Glutamatergic neuron (in vitro differentiated cells): ENCODE measurements around the gene POMGNT2. TPM values are rescaled to one million over a fixed set of nuclear protein-coding genes. Genes with fewer than 3 reads are reported as not detected.

ENCODE experiments used
- DNase-seq: peaks from one replicate; pipeline ENCODE4 v3.0.0; 2022
- H3K27ac Mint-ChIP-seq: one replicate; pipeline ENCODE4 v1.8.0; 2020; ENCODE audit warnings: mild to moderate bottlenecking, mixed read lengths, inconsistent platforms; ENCODE audit not compliant: unreplicated experiment
- H3K27me3 Mint-ChIP-seq: one replicate; pipeline ENCODE4 v1.8.0; 2020; ENCODE audit warnings: mild to moderate bottlenecking, moderate library complexity, mixed read lengths, inconsistent platforms; ENCODE audit not compliant: unreplicated experiment
- H3K36me3 Mint-ChIP-seq: one replicate; pipeline ENCODE4 v1.8.0; 2020; ENCODE audit warnings: mild to moderate bottlenecking, mixed read lengths, inconsistent platforms; ENCODE audit not compliant: unreplicated experiment
- H3K4me1 Mint-ChIP-seq: one replicate; pipeline ENCODE4 v1.8.0; 2020; ENCODE audit warnings: mild to moderate bottlenecking, low read depth, mixed read lengths, inconsistent platforms; ENCODE audit not compliant: unreplicated experiment
- H3K4me3 Mint-ChIP-seq: one replicate; pipeline ENCODE4 v1.8.0; 2020; ENCODE audit warnings: mild to moderate bottlenecking, mixed read lengths, inconsistent platforms; ENCODE audit not compliant: unreplicated experiment
- H3K9me3 Mint-ChIP-seq: one replicate; pipeline ENCODE4 v1.8.0; 2020; ENCODE audit warnings: mild to moderate bottlenecking, moderate library complexity, mixed read lengths, inconsistent platforms; ENCODE audit not compliant: unreplicated experiment
- total RNA-seq: library from RNA; stranded (reverse); fragmentation: NEBNext Ultra II Directional; extraction: Animal tissue kit (Norgen Biotek cat#: 25700); gene quantifications from one replicate; pipeline ENCODE4 v1.2.1, GENCODE V29; 2021; ENCODE audit not compliant: unreplicated experiment
- TF ChIP-seq, protein P1 (sequence below): fragments of 200-600 bp; sonication (generic); IDR thresholded peaks from one replicate; pipeline ENCODE4 v1.5.0; 2021; ENCODE audit not compliant: partially characterized antibody, unreplicated experiment

The POMGNT2 gene
- total RNA-seq, 1 donor from 2014 or later, result 31.1 TPM

DNA sequence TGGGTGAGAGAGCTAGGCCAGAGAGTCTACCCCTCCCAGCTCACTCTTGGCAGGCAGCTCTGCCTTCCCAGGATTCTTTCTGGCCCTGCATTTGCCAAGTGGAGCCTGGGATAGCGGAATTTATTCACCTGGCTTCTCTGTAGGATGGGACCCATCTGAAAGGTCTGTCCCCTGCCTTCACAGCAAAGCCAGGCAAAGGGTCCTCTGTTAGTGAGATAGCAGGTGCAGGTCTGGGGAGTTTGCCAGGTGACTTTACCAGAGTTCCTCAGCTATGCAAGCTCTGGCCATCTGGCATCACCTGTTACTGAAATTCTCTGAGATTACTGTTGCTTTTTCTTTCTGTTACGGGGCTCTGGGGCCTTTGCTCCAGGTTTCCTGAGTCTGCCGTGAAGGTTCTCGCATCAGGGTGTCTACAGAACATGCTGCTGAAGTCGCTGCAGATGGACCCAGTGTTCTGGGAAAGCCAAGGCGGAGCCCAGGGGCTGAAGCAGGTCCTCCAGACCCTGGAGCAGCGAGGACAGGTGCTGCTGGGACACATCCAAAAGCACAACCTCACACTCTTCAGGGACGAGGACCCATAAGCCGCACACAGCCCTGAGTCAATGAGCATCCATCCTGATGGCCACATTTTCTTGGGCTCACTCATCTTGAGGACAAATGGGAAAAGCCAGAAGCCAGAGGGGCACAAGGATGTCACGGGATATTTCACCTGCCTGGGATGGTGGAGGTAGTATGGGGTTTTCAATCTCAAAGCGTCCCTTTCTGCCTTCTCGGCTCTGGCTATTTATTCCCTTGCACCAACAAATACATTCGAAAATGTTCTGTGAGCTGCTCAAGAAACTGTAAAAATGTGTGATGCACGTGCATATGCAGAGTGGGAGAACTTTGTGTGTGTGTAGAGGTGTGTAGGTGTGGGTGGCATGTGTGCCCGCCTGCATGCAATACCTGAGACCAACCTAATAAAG lies 49.8 kb downstream of the POMGNT2 start:
- H3K27ac Mint-ChIP-seq, result no peak overlapping the region
- H3K4me1 Mint-ChIP-seq, result no peaks in the 10 kb centered on the region
- peaks cover 18% of the 10 kb centered on the region for H3K36me3 Mint-ChIP-seq
- no peak overlapping the region for H3K4me3 Mint-ChIP-seq
- TF ChIP-seq, protein P1, sequence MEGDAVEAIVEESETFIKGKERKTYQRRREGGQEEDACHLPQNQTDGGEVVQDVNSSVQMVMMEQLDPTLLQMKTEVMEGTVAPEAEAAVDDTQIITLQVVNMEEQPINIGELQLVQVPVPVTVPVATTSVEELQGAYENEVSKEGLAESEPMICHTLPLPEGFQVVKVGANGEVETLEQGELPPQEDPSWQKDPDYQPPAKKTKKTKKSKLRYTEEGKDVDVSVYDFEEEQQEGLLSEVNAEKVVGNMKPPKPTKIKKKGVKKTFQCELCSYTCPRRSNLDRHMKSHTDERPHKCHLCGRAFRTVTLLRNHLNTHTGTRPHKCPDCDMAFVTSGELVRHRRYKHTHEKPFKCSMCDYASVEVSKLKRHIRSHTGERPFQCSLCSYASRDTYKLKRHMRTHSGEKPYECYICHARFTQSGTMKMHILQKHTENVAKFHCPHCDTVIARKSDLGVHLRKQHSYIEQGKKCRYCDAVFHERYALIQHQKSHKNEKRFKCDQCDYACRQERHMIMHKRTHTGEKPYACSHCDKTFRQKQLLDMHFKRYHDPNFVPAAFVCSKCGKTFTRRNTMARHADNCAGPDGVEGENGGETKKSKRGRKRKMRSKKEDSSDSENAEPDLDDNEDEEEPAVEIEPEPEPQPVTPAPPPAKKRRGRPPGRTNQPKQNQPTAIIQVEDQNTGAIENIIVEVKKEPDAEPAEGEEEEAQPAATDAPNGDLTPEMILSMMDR, result no peak
- no peak for DNase-seq
- H3K27me3 Mint-ChIP-seq, result peaks cover 7% of the 10 kb centered on the region
- H3K9me3 Mint-ChIP-seq, result peaks cover 9% of the 10 kb centered on the region

DNA sequence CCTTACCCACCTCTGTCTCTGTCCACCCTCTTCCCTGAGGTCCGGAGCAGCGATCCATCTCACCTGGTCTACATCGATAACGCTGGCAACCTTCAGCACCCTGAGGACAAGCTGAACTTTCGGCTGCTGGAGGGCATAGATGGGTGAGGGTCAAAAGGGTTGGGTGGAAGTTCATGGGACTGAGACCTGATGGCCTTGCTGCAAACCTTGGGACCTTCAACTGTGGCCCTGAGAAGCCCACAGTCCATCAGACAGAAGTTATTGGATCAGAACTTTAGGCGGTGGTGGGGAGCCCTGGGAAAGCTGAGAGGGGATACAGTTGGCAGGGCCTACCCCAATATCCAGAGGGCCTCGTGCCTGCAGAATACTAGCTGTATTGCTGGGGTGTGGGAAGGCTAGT lies 50.5 kb downstream of the POMGNT2 start:
- DNase-seq, result no peak
- TF ChIP-seq, protein P1, result no peak
- H3K4me3 Mint-ChIP-seq, result no peak overlapping the region
- peaks cover 7% of the 10 kb centered on the region for H3K27me3 Mint-ChIP-seq
- no peak overlapping the region for H3K27ac Mint-ChIP-seq
- peaks cover 16% of the 10 kb centered on the region for H3K36me3 Mint-ChIP-seq
- peaks cover 11% of the 10 kb centered on the region for H3K9me3 Mint-ChIP-seq
- H3K4me1 Mint-ChIP-seq, result no peaks in the 10 kb centered on the region

DNA sequence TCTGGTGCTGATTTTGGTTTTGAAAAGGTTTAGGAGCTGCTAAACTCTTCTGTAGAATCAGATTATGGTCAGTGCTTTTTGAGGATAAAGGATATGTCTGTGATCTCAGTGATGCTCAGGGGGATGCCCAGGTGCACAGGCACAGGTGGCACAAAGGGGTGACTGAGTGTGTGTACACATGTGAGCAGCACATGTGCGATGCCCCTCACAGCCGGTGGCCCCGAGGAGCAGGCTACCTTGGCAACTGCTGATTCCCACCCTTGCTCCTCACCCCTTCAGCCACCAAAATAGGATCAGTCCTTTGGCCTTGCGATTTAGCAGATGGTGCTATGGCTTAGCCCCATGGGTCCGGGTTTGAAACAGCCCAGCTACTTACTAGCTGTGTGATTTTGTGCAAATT lies 51.1 kb downstream of the POMGNT2 start:
- Mint-ChIP-seq H3K36me3 (peaks cover 13% of the 10 kb centered on the region), H3K4me1 (no peaks in the 10 kb centered on the region), H3K4me3 (no peak overlapping the region), H3K27ac (no peak overlapping the region), H3K27me3 (peaks cover 7% of the 10 kb centered on the region), H3K9me3 (peaks cover 13% of the 10 kb centered on the region)
- TF ChIP-seq, protein P1, result no peak
- DNase-seq, result no peak

DNA sequence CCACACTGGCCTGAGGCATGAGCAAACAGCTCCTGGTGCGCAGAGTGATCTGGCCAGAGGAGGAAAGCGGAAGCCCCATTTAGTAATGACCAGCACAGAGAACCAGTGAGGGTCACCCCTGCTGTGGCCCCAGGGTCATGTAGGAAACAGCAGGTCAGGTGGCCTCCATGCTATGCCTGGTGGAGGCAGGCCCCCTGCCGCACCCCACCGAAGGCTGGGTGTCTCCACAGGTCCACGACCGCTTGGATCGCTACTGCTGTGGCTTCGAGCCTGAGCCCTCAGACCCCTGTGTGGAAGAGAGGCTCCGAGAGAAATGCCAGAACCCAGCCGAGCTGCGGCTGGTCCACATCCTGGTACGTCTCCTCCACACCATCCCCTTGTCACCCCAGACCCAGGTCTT lies 52.6 kb downstream of the POMGNT2 start:
- Mint-ChIP-seq H3K4me3 (no peak overlapping the region), H3K4me1 (no peaks in the 10 kb centered on the region), H3K36me3 (peaks cover 14% of the 10 kb centered on the region), H3K27me3 (peaks cover 7% of the 10 kb centered on the region), H3K27ac (no peak overlapping the region), H3K9me3 (peaks cover 13% of the 10 kb centered on the region)
- DNase-seq, result no peak
- TF ChIP-seq, protein P1, result no peak

DNA sequence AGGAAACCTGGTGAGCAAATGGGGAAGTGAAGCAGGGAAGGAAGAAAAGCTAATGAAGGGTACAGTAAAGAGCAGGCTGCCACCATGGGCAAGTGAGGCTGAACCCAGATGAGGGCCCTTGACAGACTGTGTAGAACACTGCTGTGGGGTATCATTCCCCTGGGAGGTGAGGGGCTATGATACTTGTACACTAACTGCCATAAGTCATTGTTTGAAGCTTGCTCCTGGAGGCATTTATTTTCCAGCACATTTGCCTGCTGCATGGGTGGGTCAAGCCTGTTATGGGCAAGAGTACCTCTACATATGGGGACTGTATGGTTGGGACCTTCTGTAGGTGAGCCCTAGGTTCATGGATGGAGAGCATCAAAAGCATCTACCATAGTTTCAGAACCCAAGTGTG lies 57.4 kb downstream of the POMGNT2 start:
- Mint-ChIP-seq H3K9me3 (peaks cover 17% of the 10 kb centered on the region), H3K27me3 (peaks cover 7% of the 10 kb centered on the region), H3K27ac (no peak overlapping the region), H3K36me3 (peaks cover 47% of the 10 kb centered on the region), H3K4me1 (no peaks in the 10 kb centered on the region), H3K4me3 (no peak overlapping the region)
- no peak for DNase-seq
- TF ChIP-seq, protein P1, result no peak
